Pancreas (tissue), 10 donors: ENCODE data around the gene TNFAIP8L1. TPM values are rescaled to one million over a fixed set of nuclear protein-coding genes. Genes with fewer than 3 reads are reported as not detected.

ENCODE experiments used
- ATAC-seq, 4 donors: fragments of 200-7000 bp; cut with Tn5 transposase; one replicate each; pipeline versions ENCODE4 v1.8.0 to v1.9.1; 2020; ENCODE audit warnings: mild to moderate bottlenecking in 4 of 4, moderate library complexity in 4 of 4
- DNase-seq, 6 donors: peaks; one replicate each; pipeline ENCODE4 v3.0.0-alpha.2; 2020
- FAIRE-seq: peaks from 2 replicates; lab custom pipeline; 2012; peaks lifted over from hg19 to GRCh38; lab: Jason Lieb, UNC
- H3K27ac ChIP-seq, 4 donors: fragments of 200-600 bp; sonication (generic); 1 replicate in 3 of 4; 2 replicates in 1 of 4; pipeline versions ENCODE4 v1.5.0 to v1.8.0; 2020
- H3K27me3 ChIP-seq, 4 donors: fragments of 200-600 bp; one replicate each; pipeline ENCODE4 v1.8.0; 2021
- H3K36me3 ChIP-seq, 3 donors: fragments of 200-600 bp; sonication (generic) in 1 of 3; one replicate each; pipeline versions ENCODE4 v1.5.0 to v1.8.0; 2020 to 2021
- H3K4me1 ChIP-seq, 3 donors: fragments of 200-600 bp; one replicate each; pipeline ENCODE4 v1.8.0; 2021
- H3K4me3 ChIP-seq, 4 donors: fragments of 200-600 bp; sonication (generic) in 2 of 4; one replicate each; pipeline versions ENCODE4 v1.5.0 to v1.8.0; 2020 to 2021
- H3K9me3 ChIP-seq, 4 donors: fragments of 200-600 bp; one replicate each; pipeline ENCODE4 v1.8.0; 2021
- CTCF ChIP-seq, 4 donors: fragments of 200-600 bp; sonication (generic) in 3 of 4; IDR thresholded peaks; one replicate each; pipeline versions ENCODE4 v1.5.0 to v1.8.0; 2021; ENCODE audit warnings: antibody characterized with exemption in 4 of 4
- WGBS, 2 donors: extraction: QIAGEN DNeasy Blood & Tissue Kit; methylation state at CpG; one replicate each; pipeline ENCODE4 v1.1.7; 2013; 5-methylcytosine and 5-hydroxymethylcytosine counted together
- intact Hi-C, 3 donors: fragments of 100-400 bp; cut with DNase I; formaldehyde crosslinking; loops; one replicate each; pipeline versions ENCODE4 v1.11.1 to v1.14.2; 2022
- polyA plus RNA-seq, 2 donors: library from polyadenylated mRNA; stranded (reverse); fragments of 200-250 nt; gene quantifications; one replicate each; pipeline ENCODE4 v1.2.3, GENCODE V29; 2013
- total RNA-seq, 6 donors: library from RNA; stranded (reverse); fragmentation: NEBNext Ultra II Directional in 4 of 6; extraction: Animal tissue kit (Norgen Biotek cat#: 25700) in 4 of 6; gene quantifications; one replicate each; pipeline versions ENCODE4 v1.2.1 to v1.2.4, GENCODE V29; 2021 to 2023
- donor health status: healthy with polysubstance abuse.
- donor health status: DM: no; HTN: no; CAD: no; lungs with moderate emphysema.
- donor health status: DM: no; HTN: no; CAD: no.
- donor health status: control.
- donor health status: control.
- donor health status: Bipolar disorder and iron deficiency.
- donor health status: DM: yes; HTN: yes; CAD: no.
- donor health status: DM: no; HTN: no; CAD: no.
- donor health status: DM: no; HTN: no; CAD: no.
- donor health status: DM: yes; HTN: yes; CAD: no.

The TNFAIP8L1 gene
- total and polyA plus RNA-seq, 8 donors, result 1.2 to 3.6 (median 2.4) TPM

GRCh38 chr19:4649392-4650047, 10.2 kb downstream of the TNFAIP8L1 start:
- DNase-seq, result no peak
- FAIRE-seq, result no peak
- no peak for ATAC-seq
- no peaks in the 10 kb centered on the region for H3K27me3 ChIP-seq
- no peaks in the 10 kb centered on the region for H3K9me3 ChIP-seq
- no peak overlapping the region for H3K27ac ChIP-seq
- 86 to 92% methylated on average over 19 of the region's 19 CpGs for WGBS, 2 donors
- no peaks in the 10 kb centered on the region for H3K36me3 ChIP-seq
- intact Hi-C loops, result no loop called here
- TF ChIP-seq CTCF (IDR thresholded peaks at IDR 0.05), result no peak
- no peak overlapping the region for H3K4me3 ChIP-seq
- no peaks in the 10 kb centered on the region for H3K4me1 ChIP-seq

- Histone ChIP-seq H3K27me3 (no peaks in the 10 kb centered on the region), H3K27ac (no peak overlapping the region), H3K4me1 (no peaks in the 10 kb centered on the region), H3K4me3 (no peak overlapping the region), H3K36me3 (no peaks in the 10 kb centered on the region), H3K9me3 (no peaks in the 10 kb centered on the region)
- ATAC-seq, result no peak
- TF ChIP-seq CTCF (IDR thresholded peaks at IDR 0.05), result no peak
- WGBS, 2 donors, result 75 to 78% methylated on average over 2 of the region's 2 CpGs
- intact Hi-C loops, result no loop called here
- no peak for DNase-seq
- FAIRE-seq, result no peak
Measured at GRCh38 chr19:4650159-4650558, 10.8 kb downstream of the TNFAIP8L1 start.

- intact Hi-C loops, result no loop called here
- ATAC-seq (no peak), DNase-seq (no peak), FAIRE-seq (no peak)
- WGBS, 2 donors, result 94 to 95% methylated on average over 44 of the region's 44 CpGs
- H3K9me3 ChIP-seq, result no peaks in the 10 kb centered on the region
- H3K27ac ChIP-seq, result no peak overlapping the region
- TF ChIP-seq CTCF (IDR thresholded peaks at IDR 0.05), result no peak
- no peaks in the 10 kb centered on the region for H3K4me1 ChIP-seq
- peaks cover 0 to 12% (median 4%) of the 10 kb centered on the region in 3 donors for H3K36me3 ChIP-seq
- no peak overlapping the region for H3K4me3 ChIP-seq
- H3K27me3 ChIP-seq, result no peaks in the 10 kb centered on the region
Measured at GRCh38 chr19:4652075-4652474, 12.8 kb downstream of the TNFAIP8L1 start.

- DNase-seq, result no peak
- peaks cover 4 to 31% (median 15%) of the 10 kb centered on the region in 3 donors for H3K36me3 ChIP-seq
- no peak for TF ChIP-seq CTCF (IDR thresholded peaks at IDR 0.05)
- peak in 1 of 4 donors; percentile 3 for ATAC-seq
- no peak for FAIRE-seq
- H3K4me1 ChIP-seq, result no peaks in the 10 kb centered on the region
- intact Hi-C loops, result no loop called here
- no peak overlapping the region for H3K27ac ChIP-seq
- H3K9me3 ChIP-seq, result no peaks in the 10 kb centered on the region
- H3K27me3 ChIP-seq, result no peaks in the 10 kb centered on the region
- WGBS, 2 donors, result 86 to 87% methylated on average over 13 of the region's 13 CpGs
- no peak overlapping the region for H3K4me3 ChIP-seq
Measured at GRCh38 chr19:4653793-4654436, 14.6 kb downstream of the TNFAIP8L1 start.
